Ovary (tissue), 9 donors: ENCODE results near the gene KRT80. TPM values are rescaled to one million over a fixed set of nuclear protein-coding genes. Genes with fewer than 3 reads are reported as not detected.

Source experiments
- DNase-seq, 5 donors: peaks; one replicate each; pipeline ENCODE4 v3.0.0-alpha.2; 2019 to 2020
- H3K27ac ChIP-seq, 2 donors: fragments of 200-600 bp; one replicate each; pipeline versions ENCODE4 v1.5.1 to v1.8.0; 2019 to 2022
- H3K27me3 ChIP-seq: fragments of 200-600 bp; one replicate; pipeline ENCODE4 v1.8.0; 2022
- H3K36me3 ChIP-seq: fragments of 200-600 bp; sonication (generic); one replicate; pipeline ENCODE4 v1.5.1; 2019
- H3K4me1 ChIP-seq: one replicate; pipeline ENCODE4 v1.8.1; 2013; ENCODE audit warnings: mild to moderate bottlenecking, moderate library complexity; ENCODE audit not compliant: insufficient read depth
- H3K4me3 ChIP-seq: fragments of 200-600 bp; sonication (generic); one replicate; pipeline ENCODE4 v1.5.1; 2017
- H3K9me3 ChIP-seq, 2 donors: fragments of 200-600 bp in 1 of 2; sonication (generic) in 1 of 2; one replicate each; pipeline versions ENCODE4 v1.5.1 to v1.8.1; 2013 to 2019; ENCODE audit warnings: mild to moderate bottlenecking in 1 of 2, moderate library complexity in 1 of 2
- CTCF ChIP-seq, 3 donors: fragments of 450-650 bp in 2 of 3; fragments of 200-600 bp in 1 of 3; IDR thresholded peaks; one replicate each; pipeline versions ENCODE4 v1.5.1 to v1.8.0; 2016 to 2022; ENCODE audit warnings: antibody characterized with exemption in 3 of 3, mild to moderate bottlenecking in 1 of 3
- EP300 ChIP-seq: sonication (generic); formaldehyde crosslinking; IDR thresholded peaks from one replicate; pipeline ENCODE4 v1.6.1; 2017; ENCODE audit warnings: antibody characterized with exemption
- POLR2A ChIP-seq: fragments of 450-650 bp; IDR thresholded peaks from one replicate; pipeline ENCODE4 v1.6.1; 2017; ENCODE audit warnings: antibody characterized with exemption, mild to moderate bottlenecking, moderate library complexity
- WGBS, 3 donors: extraction: QIAGEN DNeasy Blood & Tissue Kit in 1 of 3; methylation state at CpG; one replicate each; pipeline versions ENCODE4 v1.1.5 to v1.1.7; 2013 to 2017; 5-methylcytosine and 5-hydroxymethylcytosine counted together
- intact Hi-C, 4 donors: fragments of 100-400 bp; cut with DNase I; formaldehyde crosslinking; loops; one replicate each; pipeline versions ENCODE4 v1.11.0 to v1.15.1; 2022 to 2023
- polyA plus RNA-seq, 2 donors: library from polyadenylated mRNA; stranded (reverse); fragments of 200-250 nt in 1 of 2; fragments of 350-450 nt in 1 of 2; fragmentation: Illumina TruSeq in 1 of 2; extraction: RNeasy Lipid Tissue Mini Kit (QIAGEN cat#74804) in 1 of 2; gene quantifications; one replicate each; pipeline ENCODE4 v1.2.3, GENCODE V29; 2013 to 2014
- total RNA-seq, 7 donors: library from RNA; depleted of rRNA in 2 of 7; stranded (reverse); fragments of >200 nt in 2 of 7; fragmentation: NEBNext Ultra II Directional in 3 of 7; extraction: Animal tissue kit (Norgen Biotek cat#: 25700) in 3 of 7; gene quantifications; one replicate each; pipeline versions ENCODE4 v1.1.0 to v1.2.4, GENCODE V29; 2016 to 2023
- donor health status: DM: no; HTN: no; CAD: no; lungs with moderate emphysema.
- donor health status: DM: no; HTN: no; CAD: no.
- donor health status: Bipolar disorder and iron deficiency.
- donor health status: DM: yes; HTN: yes; CAD: no.
- donor health status: DM: no; HTN: no; CAD: no.
- donor health status: DM: yes; HTN: yes; CAD: no.

The KRT80 gene
- total and polyA plus RNA-seq, 9 donors, result 0.05 to 13.2 (median 0.99) TPM; not detected in 1

DNA sequence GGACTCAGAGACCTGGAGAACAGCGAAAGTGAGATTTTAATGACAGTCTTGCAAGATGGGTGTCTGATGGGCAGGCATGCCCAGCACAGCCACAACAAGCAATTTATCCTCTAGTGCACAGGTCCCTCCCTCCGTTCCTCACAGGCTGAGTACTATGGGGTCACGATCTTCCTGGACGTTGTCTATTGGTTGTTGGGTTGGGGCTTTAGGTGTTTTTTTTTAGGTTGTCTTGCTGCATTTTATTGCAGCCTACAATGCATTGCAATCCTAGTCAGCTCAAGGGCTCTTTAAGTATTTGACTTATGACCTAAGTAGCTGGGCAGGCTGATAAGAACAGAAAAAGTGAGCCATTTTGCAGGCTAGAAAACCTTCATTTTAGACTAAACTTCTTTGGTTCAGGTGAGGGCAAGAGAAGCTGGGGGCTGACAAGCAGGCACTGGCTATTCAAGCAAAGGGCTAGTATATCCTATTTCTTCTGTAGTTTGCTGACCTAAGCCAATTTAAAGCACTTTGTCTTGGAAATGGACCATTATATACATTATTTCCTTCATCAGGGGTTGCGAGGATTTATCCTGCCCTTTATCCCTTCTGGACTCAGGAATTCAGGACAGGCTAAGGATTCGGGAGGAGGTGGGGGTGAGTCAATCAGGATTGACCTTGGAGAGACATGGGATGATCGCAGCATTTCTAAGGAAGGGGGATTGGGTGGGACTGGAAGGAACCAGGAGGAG lies 47.3 kb upstream of the KRT80 start:
- 62 to 72% (median 72%) methylated on average over 7 of the region's 7 CpGs for WGBS, 3 donors
- Histone ChIP-seq H3K36me3 (no peaks in the 10 kb centered on the region), H3K9me3 (no peaks in the 10 kb centered on the region), H3K4me3 (no peak overlapping the region), H3K4me1 (peaks cover 4% of the 10 kb centered on the region), H3K27ac (no peak overlapping the region), H3K27me3 (no peaks in the 10 kb centered on the region)
- DNase-seq, result no peak
- intact Hi-C loops, result no loop called here
- TF ChIP-seq CTCF (IDR thresholded peaks at IDR 0.05), result no peak

DNA sequence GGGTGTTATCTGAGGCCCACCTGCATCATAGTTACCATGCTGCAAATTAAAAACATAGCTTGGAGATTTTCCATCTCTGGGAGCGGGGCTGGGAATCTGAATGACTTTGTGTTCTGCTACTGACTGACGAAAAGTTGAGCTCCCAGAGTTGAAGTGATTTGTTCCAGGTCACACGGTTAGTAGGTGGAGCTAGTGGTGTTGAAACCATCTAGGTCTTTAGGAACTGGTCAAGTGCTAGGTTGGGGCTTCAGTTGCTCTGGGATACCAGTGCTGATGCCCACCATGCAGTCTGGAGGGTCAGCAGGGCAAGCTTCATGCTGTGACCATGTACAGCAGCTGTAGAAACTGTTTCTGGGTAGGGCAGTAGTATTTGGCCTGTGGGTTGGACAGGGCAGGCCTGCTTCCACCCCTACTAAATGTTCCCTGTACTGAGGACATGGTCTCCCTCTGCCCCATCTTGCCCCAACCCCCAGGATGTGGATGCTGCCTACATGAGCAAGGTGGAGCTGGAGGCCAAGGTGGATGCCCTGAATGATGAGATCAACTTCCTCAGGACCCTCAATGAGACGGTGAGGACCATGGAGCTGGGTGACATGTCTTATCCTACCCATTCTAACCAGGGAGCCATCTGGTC lies 46.5 kb upstream of the KRT80 start:
- intact Hi-C loops, result no loop called here
- Histone ChIP-seq H3K9me3 (no peaks in the 10 kb centered on the region), H3K36me3 (no peaks in the 10 kb centered on the region), H3K4me1 (no peaks in the 10 kb centered on the region), H3K27me3 (no peaks in the 10 kb centered on the region), H3K27ac (no peak overlapping the region), H3K4me3 (no peak overlapping the region)
- TF ChIP-seq CTCF (IDR thresholded peaks at IDR 0.05) (no peak), POLR2A (no peak), EP300 (no peak)
- DNase-seq, result no peak
- 85 to 88% (median 87%) methylated on average over 4 of the region's 4 CpGs for WGBS, 3 donors

DNA sequence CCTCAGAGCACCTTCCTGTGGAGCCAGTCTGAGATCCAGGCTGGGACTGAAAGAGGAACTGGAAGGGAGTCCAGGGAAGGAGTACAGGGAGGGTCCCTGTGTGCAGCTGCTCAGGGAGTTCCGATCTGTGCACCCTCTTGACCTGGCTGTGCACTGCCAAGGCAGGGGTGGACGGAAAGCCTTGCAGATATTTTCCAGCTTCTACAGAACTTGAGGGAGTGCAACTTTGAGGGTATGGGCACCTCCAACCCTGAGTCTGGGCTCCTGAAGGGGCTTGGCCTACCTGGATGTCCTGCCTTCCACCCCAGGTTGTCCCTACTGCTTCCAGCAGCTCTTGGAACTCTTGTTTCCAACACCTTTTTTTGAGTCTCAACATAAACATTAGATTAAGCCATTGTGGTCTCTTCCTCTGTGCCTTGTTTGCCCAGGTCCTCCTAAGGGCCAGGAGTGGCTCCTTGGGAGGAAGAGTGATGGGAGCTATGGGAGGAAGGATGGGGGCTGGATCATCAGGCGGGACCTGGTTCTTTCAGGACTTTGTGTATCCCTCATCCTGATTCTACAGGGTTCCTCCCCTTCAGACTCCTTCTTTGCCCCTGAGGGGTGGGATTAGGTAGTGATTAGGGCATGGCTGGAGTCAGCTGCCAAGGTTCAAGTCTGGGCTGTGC lies 44.7 kb upstream of the KRT80 start:
- Histone ChIP-seq H3K9me3 (no peaks in the 10 kb centered on the region), H3K27me3 (no peaks in the 10 kb centered on the region), H3K4me1 (no peaks in the 10 kb centered on the region), H3K27ac (no peak overlapping the region), H3K4me3 (no peak overlapping the region), H3K36me3 (no peaks in the 10 kb centered on the region)
- intact Hi-C loops, result no loop called here
- 80 to 88% (median 82%) methylated on average over 3 of the region's 3 CpGs for WGBS, 3 donors
- TF ChIP-seq POLR2A, result no peak
- DNase-seq, result no peak

- 85 to 96% (median 91%) methylated on average over 4 of the region's 4 CpGs for WGBS, 3 donors
- Histone ChIP-seq H3K27ac (no peak overlapping the region), H3K9me3 (no peaks in the 10 kb centered on the region), H3K4me3 (no peak overlapping the region), H3K27me3 (no peaks in the 10 kb centered on the region), H3K36me3 (no peaks in the 10 kb centered on the region), H3K4me1 (peaks cover 4% of the 10 kb centered on the region)
- DNase-seq, result no peak
- TF ChIP-seq POLR2A (no peak), CTCF (IDR thresholded peaks at IDR 0.05) (no peak), EP300 (no peak)
- intact Hi-C loops, result no loop called here
Observed at GRCh38 chr12:52235822-52236361, 44.1 kb upstream of the KRT80 start.
